GM18520 (cell line): Measurements from ENCODE around the gene TRIM65.

Experiments used
- ATAC-seq: cut with Tn5 transposase; IDR thresholded peaks from one replicate; pipeline ENCODE4 v1.9.1; 2021; ENCODE audit not compliant: unreplicated experiment

Gene TRIM65

GRCh38 chr17:75839942-75840798 lies 56.6 kb downstream of the TRIM65 start:
- ATAC-seq = no peak
